ENCODE measurements around the gene SUMF2. TPM values are rescaled to one million over a fixed set of nuclear protein-coding genes. Genes with fewer than 3 reads are reported as not detected.
A peak's percentile ranks its signal among the peaks of the same experiment; 100 is the strongest.
"Not testable (repeated sequence)": the region's sequence is repeated elsewhere in the genome, so short reads cannot be mapped to it uniquely, and the experiment has no call there.

The SUMF2 gene
- total and polyA plus RNA-seq, 2 of the 13 experiments (the other 11 are each of a cell fraction or from before 2014, with no cell fraction given): 48.9 to 54.4 TPM

GRCh38 chr7:56091591-56091990 is 27.5 kb downstream of the SUMF2 start (continued):
- TF ChIP-seq ZNF280B (CRISPR knock-in tag; IDR thresholded peaks at IDR 0.05; ENCODE audit: borderline replicate concordance) (no peak), JUNB (CRISPR knock-in tag; IDR thresholded peaks at IDR 0.05; ENCODE audit: borderline replicate concordance) (no peak), GTF3A (CRISPR knock-in tag; conservative IDR thresholded peaks at IDR 0.05) (no peak), ELF4 (CRISPR knock-in tag; IDR thresholded peaks at IDR 0.05; ENCODE audit: borderline replicate concordance) (no peak), EZH2 (conservative IDR thresholded peaks at IDR 0.05; ENCODE audit: low read depth, low read length) (no peak)
- TF ChIP-seq, protein P1, sequence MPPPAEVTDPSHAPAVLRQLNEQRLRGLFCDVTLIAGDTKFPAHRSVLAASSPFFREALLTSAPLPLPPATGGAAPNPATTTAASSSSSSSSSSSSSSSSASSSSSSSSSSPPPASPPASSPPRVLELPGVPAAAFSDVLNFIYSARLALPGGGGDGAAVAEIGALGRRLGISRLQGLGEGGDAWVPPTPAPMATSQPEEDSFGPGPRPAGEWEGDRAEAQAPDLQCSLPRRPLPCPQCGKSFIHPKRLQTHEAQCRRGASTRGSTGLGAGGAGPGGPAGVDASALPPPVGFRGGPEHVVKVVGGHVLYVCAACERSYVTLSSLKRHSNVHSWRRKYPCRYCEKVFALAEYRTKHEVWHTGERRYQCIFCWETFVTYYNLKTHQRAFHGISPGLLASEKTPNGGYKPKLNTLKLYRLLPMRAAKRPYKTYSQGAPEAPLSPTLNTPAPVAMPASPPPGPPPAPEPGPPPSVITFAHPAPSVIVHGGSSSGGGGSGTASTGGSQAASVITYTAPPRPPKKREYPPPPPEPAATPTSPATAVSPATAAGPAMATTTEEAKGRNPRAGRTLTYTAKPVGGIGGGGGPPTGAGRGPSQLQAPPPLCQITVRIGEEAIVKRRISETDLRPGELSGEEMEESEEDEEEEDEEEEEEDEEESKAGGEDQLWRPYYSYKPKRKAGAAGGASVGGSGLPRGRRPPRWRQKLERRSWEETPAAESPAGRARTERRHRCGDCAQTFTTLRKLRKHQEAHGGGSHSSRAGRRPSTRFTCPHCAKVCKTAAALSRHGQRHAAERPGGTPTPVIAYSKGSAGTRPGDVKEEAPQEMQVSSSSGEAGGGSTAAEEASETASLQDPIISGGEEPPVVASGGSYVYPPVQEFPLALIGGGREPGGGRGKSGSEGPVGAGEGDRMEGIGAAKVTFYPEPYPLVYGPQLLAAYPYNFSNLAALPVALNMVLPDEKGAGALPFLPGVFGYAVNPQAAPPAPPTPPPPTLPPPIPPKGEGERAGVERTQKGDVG (CRISPR knock-in tag; IDR thresholded peaks at IDR 0.05; ENCODE audit: borderline replicate concordance): no peak

- H3K27me3 ChIP-seq (ENCODE audit: control insufficient read depth in 1 of 2, insufficient read depth in 2 of 2, low read length in 2 of 2); H3K9me3 ChIP-seq (ENCODE audit: low read length); H3K27ac ChIP-seq (ENCODE audit: extremely low read length, insufficient read depth, low read length); FAIRE-seq; H3K79me2 ChIP-seq (ENCODE audit: insufficient read depth, low read length); BruUV-seq (replicated peaks); DNase-seq (ENCODE audit: low spot score); intact Hi-C loops (cut with micrococcal nuclease; ENCODE audit: unreplicated experiment); H3K4me3 ChIP-seq (replicated peaks in 1 of 3; ENCODE audit: insufficient read depth in 1 of 3, low read depth in 2 of 3, low read length in 3 of 3); H3K36me3 ChIP-seq (replicated peaks in 1 of 2; ENCODE audit: control insufficient read depth in 1 of 2, insufficient read depth in 2 of 2, low read length in 2 of 2); H4K20me1 ChIP-seq (ENCODE audit: insufficient read depth, low read length); H2AFZ ChIP-seq (ENCODE audit: low read length); H3K9ac ChIP-seq (ENCODE audit: insufficient read depth, low read depth, low read length): not testable (repeated sequence)
- Histone ChIP-seq H3K4me1 (ENCODE audit: insufficient read depth, low read length) (peaks cover 15% of the 10 kb centered on the region), H3K4me2 (ENCODE audit: low read depth, low read length) (peak overlapping the region; percentile 39; the same call in 1 of the 2 replicates)
- ChIA-PET CTCF (ENCODE audit: low intra/inter-chr PET ratio, low total read pairs) (interaction anchor here (1.5 kb wide), 1 partner anchor 452 kb away, joined by 6 read pairs; no protein-coding TSS in a partner anchor), POLR2A (interaction anchor here (1.0 to 1.3 kb wide), 4 partner anchors 13 to 92 kb away, joined by 3 to 4 read pairs (median 3); partner anchors contain the start of gene CHCHD2)
- peak; percentile 10; the same call in 2 of the 3 replicates for ATAC-seq
- 43% methylated on average over 6 of the region's 6 CpGs for WGBS (ENCODE audit: low lambda C conversion rate)
- in situ Hi-C loops (cut with HindIII; ENCODE audit: extremely low pct_ligation_motif_present, low pct_unique_long_range_greater_than_20kb): loop anchor here (25.0 kb wide), 1 partner anchor 330 kb away; no protein-coding TSS in a partner anchor
Observed at GRCh38 chr7:56092388-56092787, 28.3 kb downstream of the SUMF2 start.

Data from HepG2 (cell line).